GM21723 (cell line): Measurements from ENCODE around the gene KCNA2.

ENCODE experiments used
- ATAC-seq: cut with Tn5 transposase; IDR thresholded peaks from one replicate; pipeline ENCODE4 v1.9.1; 2021; ENCODE audit warnings: mild to moderate bottlenecking, moderate library complexity; ENCODE audit not compliant: unreplicated experiment

KCNA2 gene

GRCh38 chr1:110605901-110606656 lies at the start of gene KCNA2:
TSS of gene KCNA2 (minus strand) at chr1:110606358. CDS start at chr1:110604782, 1,576 bp downstream.
- no peak for ATAC-seq

GRCh38 chr1:110650609-110651008 lies 44.5 kb upstream of the KCNA2 start:
- ATAC-seq: no peak

GRCh38 chr1:110648417-110648816 lies 42.3 kb upstream of the KCNA2 start:
- no peak for ATAC-seq

GRCh38 chr1:110647254-110647891 lies 41.2 kb upstream of the KCNA2 start:
- ATAC-seq: no peak

- ATAC-seq: no peak
Observed at GRCh38 chr1:110645821-110646735, 39.9 kb upstream of the KCNA2 start.

GRCh38 chr1:110645211-110645610 lies 39.1 kb upstream of the KCNA2 start:
- no peak for ATAC-seq

- ATAC-seq: no peak
Observed at GRCh38 chr1:110643879-110644472, 37.8 kb upstream of the KCNA2 start.

- no peak for ATAC-seq
Observed at GRCh38 chr1:110639724-110640386, 33.7 kb upstream of the KCNA2 start.

GRCh38 chr1:110638556-110638955 lies 32.4 kb upstream of the KCNA2 start:
- ATAC-seq: no peak

- ATAC-seq: no peak
Observed at GRCh38 chr1:110638058-110638457, 31.9 kb upstream of the KCNA2 start.

GRCh38 chr1:110637475-110637874 lies 31.3 kb upstream of the KCNA2 start:
- ATAC-seq: no peak

- ATAC-seq: peak; percentile 31
Observed at GRCh38 chr1:110636149-110636935, 30.2 kb upstream of the KCNA2 start.

GRCh38 chr1:110635434-110635833 lies 29.3 kb upstream of the KCNA2 start:
- ATAC-seq: no peak

- peak; percentile 68 for ATAC-seq
Observed at GRCh38 chr1:110634455-110635311, 28.5 kb upstream of the KCNA2 start.

GRCh38 chr1:110634086-110634454 lies 27.9 kb upstream of the KCNA2 start:
- no peak for ATAC-seq

- no peak for ATAC-seq
Observed at GRCh38 chr1:110633646-110634030, 27.5 kb upstream of the KCNA2 start.

- no peak for ATAC-seq
Observed at GRCh38 chr1:110631836-110632620, 25.9 kb upstream of the KCNA2 start.
